Erythroblast (primary cell): ENCODE results near the gene SLC35E4.

ENCODE experiments used
- GATA1 ChIP-seq: IDR thresholded peaks from 2 replicates; pipeline ENCODE4 v1.6.1; 2011; ENCODE audit warnings: low read depth, mild to moderate bottlenecking, control low read depth, low read length, moderate library complexity
- POLR2A ChIP-seq: IDR thresholded peaks from 2 replicates; pipeline ENCODE4 v1.6.1; 2011; ENCODE audit warnings: mild to moderate bottlenecking, low read length

DNA sequence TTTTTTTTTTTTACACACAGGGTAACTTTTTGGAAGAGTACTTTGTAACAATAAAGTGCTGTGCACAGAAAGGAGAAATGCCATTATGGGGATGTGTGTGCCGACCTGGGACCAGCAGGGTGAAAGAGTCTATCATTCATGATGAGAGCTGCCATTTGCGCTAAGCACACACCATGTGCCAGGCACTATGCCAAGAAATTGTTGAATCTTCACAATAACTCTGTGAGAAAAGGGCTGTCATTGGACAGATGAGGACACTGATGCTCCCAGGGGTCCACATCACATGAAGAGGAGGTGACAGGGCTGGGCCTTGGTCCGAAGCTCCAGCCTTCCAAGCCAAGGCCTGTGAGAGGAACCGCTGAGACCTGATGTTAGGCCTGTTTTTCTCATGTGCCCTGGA, 26.5 kb downstream of the SLC35E4 start:
- no peak for TF ChIP-seq POLR2A
- TF ChIP-seq GATA1 = no peak
